K562 (cell line): Measurements from ENCODE around the gene TMEM61. TPM values are rescaled to one million over a fixed set of nuclear protein-coding genes. Genes with fewer than 3 reads are reported as not detected.
A peak's percentile ranks its signal among the peaks of the same experiment; 100 is the strongest.

Experiments
- ATAC-seq: fragments of 200-7000 bp; cut with Tn5 transposase; 3 replicates; pipeline ENCODE4 v1.9.1; 2020; ENCODE audit warnings: moderate library complexity
- BruUV-seq: library from RNA; stranded (reverse); fragments of 400-500 nt; replicated peaks from 2 replicates; lab custom pipeline; 2021; lab: Mats Ljungman, UMichigan
- CTCF ChIA-PET: fragments of 300-600 bp; formaldehyde crosslinking; extraction: SDS; loops from one replicate; lab custom pipeline; 2021; ENCODE audit warnings: low intra/inter-chr PET ratio; lab: Yijun Ruan, JAX
- POLR2A ChIA-PET: fragments of 300-600, 350-650 bp; sonication (Branson Sonifier 250); formaldehyde crosslinking; extraction: SDS; loops from one replicate; lab custom pipeline; 2021; ENCODE audit warnings: antibody characterized with exemption, inconsistent platforms; lab: Yijun Ruan, JAX
- DNase-seq, 4 experiments: peaks; one replicate each; pipeline versions ENCODE4 v3.0.0 to v3.0.0-alpha.2; 2011 to 2018; ENCODE audit warnings: low spot score in 3 of 4, mixed read lengths in 3 of 4; ENCODE audit errors: extremely low read depth in 1 of 4
- FAIRE-seq: peaks from 2 replicates; lab custom pipeline; 2011; peaks lifted over from hg19 to GRCh38; lab: Jason Lieb, UNC
- H2AFZ ChIP-seq: 2 replicates; pipeline ENCODE4 v1.6.0; 2011; ENCODE audit warnings: low read depth, low read length, control low read depth, inconsistent platforms
- H3K27ac ChIP-seq: fragments of 200-600 bp; 3 replicates; pipeline ENCODE4 v1.8.0; 2011; ENCODE audit warnings: low read depth, mild to moderate bottlenecking, control low read depth, inconsistent platforms, low read length, moderate library complexity, mixed read lengths; ENCODE audit errors: extremely low read depth
- H3K27me3 ChIP-seq, 2 experiments: fragments of 300-600 bp in 1 of 2; 2 replicates in 1 of 2; 3 replicates in 1 of 2; pipeline versions ENCODE4 v1.6.0 to v1.8.0; 2011; ENCODE audit warnings: inconsistent platforms in 2 of 2, low read length in 2 of 2, mild to moderate bottlenecking in 1 of 2, mixed read lengths in 1 of 2, moderate library complexity in 1 of 2; ENCODE audit not compliant: control insufficient read depth in 2 of 2, insufficient read depth in 2 of 2
- H3K36me3 ChIP-seq: fragments of 300-600 bp; 3 replicates; pipeline ENCODE4 v1.8.0; 2011; ENCODE audit warnings: mild to moderate bottlenecking, low read length, inconsistent platforms; ENCODE audit not compliant: control insufficient read depth, insufficient read depth
- H3K4me1 ChIP-seq, 2 experiments: fragments of 200-600 bp in 1 of 2; replicated peaks in 1 of 2; 2 replicates in 1 of 2; 3 replicates in 1 of 2; pipeline versions ENCODE4 v1.5.1 to v1.8.0; 2011; ENCODE audit warnings: inconsistent platforms in 2 of 2, low read length in 2 of 2, mild to moderate bottlenecking in 1 of 2, mixed read lengths in 1 of 2, moderate library complexity in 1 of 2; ENCODE audit not compliant: control insufficient read depth in 2 of 2, insufficient read depth in 2 of 2
- H3K4me2 ChIP-seq: 2 replicates; pipeline ENCODE4 v1.6.1; 2011; ENCODE audit warnings: low read length, control low read depth, inconsistent platforms, mixed read lengths; ENCODE audit not compliant: insufficient read depth
- H3K4me3 ChIP-seq: fragments of 200-600 bp; sonication (generic), shearing (Covaris generic); 2 replicates; pipeline ENCODE4 v1.5.1; 2016; ENCODE audit warnings: control low read depth, inconsistent platforms
- H3K79me2 ChIP-seq: fragments of 200-600 bp; 3 replicates; pipeline ENCODE4 v1.8.0; 2011; ENCODE audit warnings: low read length, inconsistent platforms; ENCODE audit not compliant: control insufficient read depth, insufficient read depth
- H3K9ac ChIP-seq, 2 experiments: 2 replicates each; pipeline versions ENCODE4 v1.6.0 to v1.6.1; 2011; ENCODE audit warnings: low read depth in 2 of 2, low read length in 2 of 2, control low read depth in 1 of 2, inconsistent platforms in 1 of 2, mild to moderate bottlenecking in 1 of 2, mixed read lengths in 1 of 2; ENCODE audit not compliant: insufficient read depth in 1 of 2
- H3K9me1 ChIP-seq: one replicate; pipeline ENCODE4 v1.6.0; 2011; ENCODE audit warnings: inconsistent platforms, mild to moderate bottlenecking, low read length, moderate library complexity; ENCODE audit not compliant: control insufficient read depth, insufficient read depth
- H3K9me3 ChIP-seq: replicated peaks from 2 replicates; pipeline ENCODE4 v1.5.1; 2011; ENCODE audit warnings: low read depth, low read length, inconsistent platforms; ENCODE audit not compliant: control insufficient read depth, insufficient read depth
- H4K20me1 ChIP-seq: replicated peaks from 2 replicates; pipeline ENCODE4 v1.6.1; 2011; ENCODE audit warnings: low read length, inconsistent platforms, mixed read lengths; ENCODE audit not compliant: control insufficient read depth, insufficient read depth
- GTF2B ChIP-seq: IDR thresholded peaks from 2 replicates; pipeline ENCODE4 v1.6.1; 2011; ENCODE audit not compliant: insufficient read length; ENCODE audit errors: extremely low read depth
- JUND ChIP-seq, 2 experiments: IDR thresholded peaks; 2 replicates in 1 of 2; 3 replicates in 1 of 2; pipeline ENCODE4 v1.6.1; 2011; ENCODE audit warnings: borderline replicate concordance in 2 of 2, low read depth in 2 of 2, low read length in 2 of 2, improper control_type of control experiment in 1 of 2, missing biosample characterization in 1 of 2, missing genetic modification characterization in 1 of 2, missing genetic modification reagents in 1 of 2
- TRIM28 ChIP-seq: fragments of 450-650 bp; IDR thresholded peaks from 2 replicates; pipeline ENCODE4 v1.6.1; 2017
- WGBS: fragments of 100-300 bp; shearing (Covaris generic); methylation state at CpG from one replicate; pipeline ENCODE4 v1.1.6; 2016; ENCODE audit warnings: low coverage, mixed read lengths; ENCODE audit not compliant: insufficient coverage; ENCODE audit errors: missing lambda C conversion rate; 5-methylcytosine and 5-hydroxymethylcytosine counted together
- in situ Hi-C: fragments of 300-500 bp; cut with MboI; formaldehyde crosslinking; loops from 4 replicates; pipeline ENCODE4 v1.15.0; 2018; ENCODE audit warnings: inconsistent platforms, mixed read lengths
- intact Hi-C: fragments of 100-400 bp; cut with micrococcal nuclease; formaldehyde crosslinking; loops from 2 replicates; pipeline ENCODE4 v1.14.2; 2022
- polyA plus RNA-seq, 8 experiments: library from polyadenylated mRNA; depleted of rRNA in 4 of 8; stranded (reverse) in 5 of 8; unstranded in 3 of 8; fragments of >200 nt; fragmentation: Nextera tagmentation in 2 of 8; fragmentation: Illumina TruSeq in 1 of 8; extraction: Ambion mirVana in 2 of 8; extraction: Trizol in 1 of 8; gene quantifications; 2 replicates each; pipeline versions ENCODE4 v1.2.1 to v1.2.3, GENCODE V29; 2011 to 2014; ENCODE audit warnings: inconsistent platforms in 1 of 8, missing spikeins in 1 of 8
- total RNA-seq, 7 experiments: library from RNA; depleted of rRNA in 6 of 7; stranded (reverse); fragments of >200 nt in 6 of 7; fragmentation: Illumina TruSeq in 2 of 7; extraction: Trizol in 2 of 7; gene quantifications; 2 replicates each; pipeline versions ENCODE4 v1.2.1 to v1.2.3, GENCODE V29; 2011 to 2021; ENCODE audit warnings: low replicate concordance in 1 of 7
- TF ChIP-seq, protein P1 (sequence below): sonication (generic); formaldehyde crosslinking; IDR thresholded peaks from 2 replicates; pipeline ENCODE4 v1.8.0; 2022; ENCODE audit warnings: mild to moderate bottlenecking, low read depth, missing genetic modification reagents
- TF ChIP-seq, protein P2 (sequence below), 2 experiments: fragments of 450-650 bp; IDR thresholded peaks; 2 replicates each; pipeline ENCODE4 v1.6.1; 2016; ENCODE audit warnings: mild to moderate bottlenecking in 2 of 2, borderline replicate concordance in 1 of 2, low read depth in 1 of 2, moderate library complexity in 1 of 2
- TF ChIP-seq, protein P3 (sequence below): sonication (generic); formaldehyde crosslinking; IDR thresholded peaks from 2 replicates; pipeline ENCODE4 v1.5.0; 2020; ENCODE audit warnings: missing genetic modification reagents

Gene TMEM61
- total and polyA plus RNA-seq, 9 of the 15 experiments (the other 6 are each of a cell fraction or from before 2014, with no cell fraction given) = not detected

DNA sequence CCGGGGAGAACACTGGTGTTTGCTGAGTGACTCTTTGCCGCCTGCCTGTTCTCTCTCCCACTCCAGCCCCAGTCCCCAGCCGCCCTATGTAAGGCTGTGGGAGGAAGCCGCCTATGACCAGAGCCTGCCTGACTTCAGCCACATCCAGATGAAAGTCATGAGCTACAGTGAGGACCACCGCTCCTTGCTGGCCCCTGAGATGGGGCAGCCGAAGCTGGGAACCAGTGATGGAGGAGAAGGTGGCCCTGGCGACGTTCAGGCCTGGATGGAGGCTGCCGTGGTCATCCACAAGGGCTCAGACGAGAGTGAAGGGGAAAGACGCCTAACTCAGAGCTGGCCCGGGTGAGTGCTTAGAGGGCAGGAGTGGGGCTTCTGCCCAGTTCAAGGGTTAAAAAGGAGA, 26.5 kb downstream of the TMEM61 start:
- no peaks in the 10 kb centered on the region for H3K9me3 ChIP-seq
- H3K79me2 ChIP-seq = no peaks in the 10 kb centered on the region
- H3K27me3 ChIP-seq = peaks cover 0 to 19% of the 10 kb centered on the region in 2 experiments; a peak in 2 of 5 replicates
- CTCF ChIA-PET = no interaction called here
- H3K4me1 ChIP-seq = no peaks in the 10 kb centered on the region
- POLR2A ChIA-PET = interaction anchor here (1.3 kb wide), 1 partner anchor 9 kb away, joined by 3 read pairs; no protein-coding TSS in a partner anchor
- H3K27ac ChIP-seq = no peak overlapping the region
- FAIRE-seq (no peak), DNase-seq (no peak), ATAC-seq (peak; percentile 30; the same call in 2 of the 3 replicates)
- no peak overlapping the region for H3K4me2 ChIP-seq
- H2AFZ ChIP-seq = no peak overlapping the region
- intact Hi-C loops = no loop called here
- BruUV-seq = no TSS peak
- H3K9me1 ChIP-seq = no peaks in the 10 kb centered on the region
- in situ Hi-C loops = no loop called here
- 12% methylated on average over 11 of the region's 12 CpGs for WGBS
- no peaks in the 10 kb centered on the region for H4K20me1 ChIP-seq
- no peak overlapping the region for H3K9ac ChIP-seq
- H3K36me3 ChIP-seq = no peaks in the 10 kb centered on the region
- H3K4me3 ChIP-seq = no peak overlapping the region
- TF ChIP-seq JUND (IDR thresholded peaks at IDR 0.05; ENCODE audit: borderline replicate concordance, low read depth, low read length) = no peak
- TF ChIP-seq JUND (tag; IDR thresholded peaks at IDR 0.05; ENCODE audit: borderline replicate concordance, low read depth, low read length) = no peak
- TF ChIP-seq, protein P1, sequence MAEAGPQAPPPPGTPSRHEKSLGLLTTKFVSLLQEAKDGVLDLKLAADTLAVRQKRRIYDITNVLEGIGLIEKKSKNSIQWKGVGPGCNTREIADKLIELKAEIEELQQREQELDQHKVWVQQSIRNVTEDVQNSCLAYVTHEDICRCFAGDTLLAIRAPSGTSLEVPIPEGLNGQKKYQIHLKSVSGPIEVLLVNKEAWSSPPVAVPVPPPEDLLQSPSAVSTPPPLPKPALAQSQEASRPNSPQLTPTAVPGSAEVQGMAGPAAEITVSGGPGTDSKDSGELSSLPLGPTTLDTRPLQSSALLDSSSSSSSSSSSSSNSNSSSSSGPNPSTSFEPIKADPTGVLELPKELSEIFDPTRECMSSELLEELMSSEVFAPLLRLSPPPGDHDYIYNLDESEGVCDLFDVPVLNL (CRISPR knock-in tag) = no peak
- TF ChIP-seq GTF2B = no peak
- TF ChIP-seq, protein P2, sequence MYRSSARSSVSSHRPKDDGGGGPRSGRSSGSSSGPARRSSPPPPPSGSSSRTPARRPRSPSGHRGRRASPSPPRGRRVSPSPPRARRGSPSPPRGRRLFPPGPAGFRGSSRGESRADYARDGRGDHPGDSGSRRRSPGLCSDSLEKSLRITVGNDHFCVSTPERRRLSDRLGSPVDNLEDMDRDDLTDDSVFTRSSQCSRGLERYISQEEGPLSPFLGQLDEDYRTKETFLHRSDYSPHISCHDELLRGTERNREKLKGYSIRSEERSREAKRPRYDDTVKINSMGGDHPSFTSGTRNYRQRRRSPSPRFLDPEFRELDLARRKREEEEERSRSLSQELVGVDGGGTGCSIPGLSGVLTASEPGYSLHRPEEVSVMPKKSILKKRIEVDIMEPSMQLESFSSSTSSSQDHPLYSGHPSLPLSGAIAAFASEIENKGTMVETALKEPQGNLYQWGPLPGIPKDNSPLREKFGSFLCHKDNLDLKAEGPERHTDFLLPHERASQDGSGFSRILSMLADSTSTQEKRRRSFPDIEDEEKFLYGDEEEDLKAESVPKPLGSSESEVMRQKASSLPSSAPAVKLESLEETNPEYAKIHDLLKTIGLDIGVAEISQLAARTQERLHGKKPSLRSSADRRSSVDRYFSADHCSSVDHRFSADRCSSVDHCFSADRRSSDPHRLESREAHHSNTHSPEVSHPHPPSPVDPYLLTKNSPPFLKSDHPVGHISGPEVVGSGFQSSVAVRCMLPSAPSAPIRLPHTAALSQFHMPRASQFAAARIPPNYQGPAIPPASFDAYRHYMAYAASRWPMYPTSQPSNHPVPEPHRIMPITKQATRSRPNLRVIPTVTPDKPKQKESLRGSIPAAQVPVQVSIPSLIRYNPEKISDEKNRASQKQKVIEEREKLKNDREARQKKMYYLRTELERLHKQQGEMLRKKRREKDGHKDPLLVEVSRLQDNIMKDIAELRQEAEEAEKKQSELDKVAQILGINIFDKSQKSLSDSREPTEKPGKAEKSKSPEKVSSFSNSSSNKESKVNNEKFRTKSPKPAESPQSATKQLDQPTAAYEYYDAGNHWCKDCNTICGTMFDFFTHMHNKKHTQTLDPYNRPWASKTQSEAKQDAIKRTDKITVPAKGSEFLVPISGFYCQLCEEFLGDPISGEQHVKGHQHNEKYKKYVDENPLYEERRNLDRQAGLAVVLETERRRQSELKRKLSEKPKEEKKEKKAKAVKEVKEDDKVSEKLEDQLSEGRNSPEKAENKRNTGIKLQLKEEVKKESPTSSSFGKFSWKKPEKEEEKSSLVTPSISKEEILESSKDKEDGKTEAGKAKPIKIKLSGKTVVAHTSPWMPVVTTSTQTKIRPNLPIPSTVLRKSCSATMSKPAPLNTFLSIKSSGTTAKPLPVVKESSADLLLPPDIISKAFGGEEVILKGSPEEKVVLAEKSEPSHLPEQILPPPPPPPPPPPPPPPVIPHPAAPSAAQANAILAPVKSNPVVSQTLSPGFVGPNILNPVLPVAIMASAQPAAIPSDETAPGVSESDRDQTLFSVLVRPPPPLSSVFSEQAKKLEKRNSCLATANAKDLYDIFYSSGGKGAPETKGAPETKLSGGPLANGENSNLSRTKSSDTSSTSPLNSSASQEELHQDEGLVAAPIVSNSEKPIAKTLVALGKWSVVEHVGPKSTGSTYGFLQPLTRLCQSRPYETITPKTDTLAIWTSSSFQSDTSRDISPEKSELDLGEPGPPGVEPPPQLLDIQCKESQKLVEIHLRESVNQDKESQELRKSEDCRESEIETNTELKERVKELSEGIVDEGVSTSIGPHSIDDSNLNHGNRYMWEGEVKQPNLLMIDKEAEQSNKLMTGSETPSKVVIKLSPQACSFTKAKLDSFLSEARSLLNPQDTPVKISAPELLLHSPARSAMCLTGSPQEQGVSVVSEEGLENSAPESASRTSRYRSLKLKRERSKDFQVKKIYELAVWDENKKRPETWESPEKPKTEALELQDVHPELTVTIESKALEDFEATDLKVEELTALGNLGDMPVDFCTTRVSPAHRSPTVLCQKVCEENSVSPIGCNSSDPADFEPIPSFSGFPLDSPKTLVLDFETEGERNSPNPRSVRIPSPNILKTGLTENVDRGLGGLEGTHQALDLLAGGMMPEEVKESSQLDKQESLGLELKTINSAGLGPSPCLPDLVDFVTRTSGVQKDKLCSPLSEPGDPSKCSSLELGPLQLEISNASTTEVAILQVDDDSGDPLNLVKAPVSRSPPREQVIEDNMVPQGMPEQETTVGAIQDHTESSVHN (IDR thresholded peaks at IDR 0.05; ENCODE audit: borderline replicate concordance in 1 of 2, low read depth in 1 of 2) = no peak
- TF ChIP-seq, protein P3, sequence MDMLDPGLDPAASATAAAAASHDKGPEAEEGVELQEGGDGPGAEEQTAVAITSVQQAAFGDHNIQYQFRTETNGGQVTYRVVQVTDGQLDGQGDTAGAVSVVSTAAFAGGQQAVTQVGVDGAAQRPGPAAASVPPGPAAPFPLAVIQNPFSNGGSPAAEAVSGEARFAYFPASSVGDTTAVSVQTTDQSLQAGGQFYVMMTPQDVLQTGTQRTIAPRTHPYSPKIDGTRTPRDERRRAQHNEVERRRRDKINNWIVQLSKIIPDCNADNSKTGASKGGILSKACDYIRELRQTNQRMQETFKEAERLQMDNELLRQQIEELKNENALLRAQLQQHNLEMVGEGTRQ = no peak
- TF ChIP-seq TRIM28 = no peak
